Loucy (cell line): Measurements from ENCODE around the gene NHLRC3.

ENCODE experiments used
- EZH2phosphoT487 ChIP-seq: fragments of 200-600 bp; IDR thresholded peaks from 2 replicates; pipeline ENCODE4 v1.6.1; 2018; ENCODE audit warnings: antibody characterized with exemption, mild to moderate bottlenecking, moderate library complexity, borderline replicate concordance
- TF ChIP-seq, protein P1 (sequence below): fragments of 200-600 bp; sonication (generic); conservative IDR thresholded peaks from 2 replicates; pipeline ENCODE4 v1.5.1; 2014; ENCODE audit warnings: mild to moderate bottlenecking, antibody characterized with exemption, low read length

GRCh38 chr13:39035204-39035603 is 3.1 kb upstream of the NHLRC3 start:
- TF ChIP-seq, protein P1, sequence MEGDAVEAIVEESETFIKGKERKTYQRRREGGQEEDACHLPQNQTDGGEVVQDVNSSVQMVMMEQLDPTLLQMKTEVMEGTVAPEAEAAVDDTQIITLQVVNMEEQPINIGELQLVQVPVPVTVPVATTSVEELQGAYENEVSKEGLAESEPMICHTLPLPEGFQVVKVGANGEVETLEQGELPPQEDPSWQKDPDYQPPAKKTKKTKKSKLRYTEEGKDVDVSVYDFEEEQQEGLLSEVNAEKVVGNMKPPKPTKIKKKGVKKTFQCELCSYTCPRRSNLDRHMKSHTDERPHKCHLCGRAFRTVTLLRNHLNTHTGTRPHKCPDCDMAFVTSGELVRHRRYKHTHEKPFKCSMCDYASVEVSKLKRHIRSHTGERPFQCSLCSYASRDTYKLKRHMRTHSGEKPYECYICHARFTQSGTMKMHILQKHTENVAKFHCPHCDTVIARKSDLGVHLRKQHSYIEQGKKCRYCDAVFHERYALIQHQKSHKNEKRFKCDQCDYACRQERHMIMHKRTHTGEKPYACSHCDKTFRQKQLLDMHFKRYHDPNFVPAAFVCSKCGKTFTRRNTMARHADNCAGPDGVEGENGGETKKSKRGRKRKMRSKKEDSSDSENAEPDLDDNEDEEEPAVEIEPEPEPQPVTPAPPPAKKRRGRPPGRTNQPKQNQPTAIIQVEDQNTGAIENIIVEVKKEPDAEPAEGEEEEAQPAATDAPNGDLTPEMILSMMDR = no peak
- no peak for TF ChIP-seq EZH2phosphoT487
